ENCODE results near the gene ZNF557.
A peak's percentile ranks its signal among the peaks of the same experiment; 100 is the strongest.

ZNF557 gene

GRCh38 chr19:7074705-7075282 is 5.3 kb downstream of the ZNF557 start:
- DNase-seq = no peak

GRCh38 chr19:7076151-7076550 is 6.6 kb downstream of the ZNF557 start:
- no peak for DNase-seq

- DNase-seq = no peak
Measured at GRCh38 chr19:7078008-7078407, 8.5 kb downstream of the ZNF557 start.

GRCh38 chr19:7083076-7083956 is 13.8 kb downstream of the ZNF557 start:
- DNase-seq = peak; percentile 15

- DNase-seq = no peak
Measured at GRCh38 chr19:7088999-7089398, 19.5 kb downstream of the ZNF557 start.

- no peak for DNase-seq
Measured at GRCh38 chr19:7098096-7098495, 28.6 kb downstream of the ZNF557 start.

- DNase-seq = peak; percentile 96
Measured at GRCh38 chr19:7098701-7099596, 29.4 kb downstream of the ZNF557 start.

GRCh38 chr19:7099597-7099921 is 30.1 kb downstream of the ZNF557 start:
- DNase-seq = no peak

- no peak for DNase-seq
Measured at GRCh38 chr19:7101498-7102253, 32.2 kb downstream of the ZNF557 start.

- DNase-seq = no peak
Measured at GRCh38 chr19:7104747-7105447, 35.4 kb downstream of the ZNF557 start.

GRCh38 chr19:7106711-7107657 is 37.5 kb downstream of the ZNF557 start:
- DNase-seq = no peak

- no peak for DNase-seq
Measured at GRCh38 chr19:7109678-7110289, 40.3 kb downstream of the ZNF557 start.

- DNase-seq = no peak
Measured at GRCh38 chr19:7112675-7113074, 43.2 kb downstream of the ZNF557 start.

- DNase-seq = no peak
Measured at GRCh38 chr19:7113233-7113632, 43.7 kb downstream of the ZNF557 start.

- DNase-seq = no peak
Measured at GRCh38 chr19:7115721-7116120, 46.2 kb downstream of the ZNF557 start.

GRCh38 chr19:7117248-7117647 is 47.7 kb downstream of the ZNF557 start:
- DNase-seq = no peak

GRCh38 chr19:7119582-7119981 is 50.1 kb downstream of the ZNF557 start:
- DNase-seq = no peak

GRCh38 chr19:7120499-7120898 is 51.0 kb downstream of the ZNF557 start:
- DNase-seq = no peak

GRCh38 chr19:7122701-7123100 is 53.2 kb downstream of the ZNF557 start:
- DNase-seq = no peak

- DNase-seq = no peak
Measured at GRCh38 chr19:7124782-7125181, 55.3 kb downstream of the ZNF557 start.

All from right kidney (tissue), 1 donor.